Natural killer cell (primary cell): ENCODE measurements around the gene IMPG2. TPM values are rescaled to one million over a fixed set of nuclear protein-coding genes. Genes with fewer than 3 reads are reported as not detected.

ENCODE experiments used
- ATAC-seq, 3 donors: fragments of 150-1000 bp in 2 of 3; fragments of 200-7000 bp in 1 of 3; cut with Tn5 transposase; 1 replicate in 1 of 3; 2 replicates in 2 of 3; pipeline ENCODE4 v1.10.0; 2021; ENCODE audit warnings: mild to moderate bottlenecking in 2 of 3, moderate library complexity in 2 of 3
- DNase-seq, 2 donors: peaks; one replicate each; pipeline versions ENCODE4 v3.0.0 to v3.0.0-alpha.2; 2013 to 2021; ENCODE audit warnings: mixed read lengths in 1 of 2
- H3K27ac ChIP-seq: one replicate; pipeline ENCODE4 v1.5.1; 2013; ENCODE audit warnings: mild to moderate bottlenecking, low read length
- H3K27me3 ChIP-seq: one replicate; pipeline ENCODE4 v1.6.1; 2013; ENCODE audit warnings: low read length; ENCODE audit not compliant: control insufficient read depth, insufficient read depth
- H3K36me3 ChIP-seq: one replicate; pipeline ENCODE4 v1.6.1; 2013; ENCODE audit warnings: low read length; ENCODE audit not compliant: control insufficient read depth, insufficient read depth
- H3K4me1 ChIP-seq: one replicate; pipeline ENCODE4 v1.6.1; 2013; ENCODE audit warnings: low read length; ENCODE audit not compliant: control insufficient read depth, insufficient read depth
- H3K4me3 ChIP-seq: one replicate; pipeline ENCODE4 v1.5.1; 2013; ENCODE audit warnings: low read length
- H3K9me3 ChIP-seq: one replicate; pipeline ENCODE4 v1.6.1; 2013; ENCODE audit warnings: low read length; ENCODE audit not compliant: control insufficient read depth, insufficient read depth
- H3K27ac Mint-ChIP-seq, 2 donors: one replicate each; pipeline ENCODE4 v1.8.0; 2022; ENCODE audit warnings: mild to moderate bottlenecking in 2 of 2, mixed read lengths in 2 of 2, moderate library complexity in 1 of 2
- H3K27me3 Mint-ChIP-seq, 2 donors: one replicate each; pipeline ENCODE4 v1.8.0; 2022; ENCODE audit warnings: low read depth in 2 of 2, mixed read lengths in 2 of 2
- H3K36me3 Mint-ChIP-seq: one replicate; pipeline ENCODE4 v1.8.0; 2022; ENCODE audit warnings: mixed read lengths
- H3K4me1 Mint-ChIP-seq, 2 donors: one replicate each; pipeline ENCODE4 v1.8.0; 2022; ENCODE audit warnings: mixed read lengths in 2 of 2
- H3K4me3 Mint-ChIP-seq: one replicate; pipeline ENCODE4 v1.8.0; 2022; ENCODE audit warnings: mild to moderate bottlenecking, moderate library complexity, mixed read lengths
- H3K9me3 Mint-ChIP-seq, 2 donors: one replicate each; pipeline ENCODE4 v1.8.0; 2022; ENCODE audit warnings: mixed read lengths in 2 of 2
- WGBS: methylation state at CpG from one replicate; pipeline ENCODE4 v1.1.7; 2013; ENCODE audit warnings: missing lambda C conversion rate; ENCODE audit not compliant: insufficient coverage; 5-methylcytosine and 5-hydroxymethylcytosine counted together
- intact Hi-C: fragments of 100-400 bp; cut with micrococcal nuclease; formaldehyde crosslinking; loops from one replicate; pipeline ENCODE4 v1.14.2; 2022
- total RNA-seq, 4 donors: library from RNA; stranded (reverse); fragments of 120-200 nt in 1 of 4; gene quantifications; one replicate each; pipeline versions ENCODE4 v1.2.3 to v1.2.4, GENCODE V29; 2013 to 2022
- TF ChIP-seq, protein P1 (sequence below): fragments of 200-600 bp; IDR thresholded peaks from one replicate; pipeline ENCODE4 v1.8.0; 2022; ENCODE audit warnings: antibody characterized with exemption

The IMPG2 gene
- total RNA-seq, 3 donors from 2014 or later (not counting 1 experiment from before 2014, with no cell fraction given) = 0.52 to 0.73 (median 0.72) TPM

- no peaks in the 10 kb centered on the region for H3K27me3 ChIP-seq
- DNase-seq (no peak), ATAC-seq (no peak)
- H3K27ac Mint-ChIP-seq = no peak overlapping the region
- no peaks in the 10 kb centered on the region for H3K4me1 Mint-ChIP-seq
- no peak overlapping the region for H3K4me3 ChIP-seq
- H3K4me3 Mint-ChIP-seq = no peak overlapping the region
- intact Hi-C loops = no loop called here
- no peaks in the 10 kb centered on the region for H3K4me1 ChIP-seq
- no peaks in the 10 kb centered on the region for H3K9me3 ChIP-seq
- 85% methylated on average over 3 of the region's 4 CpGs for WGBS
- no peaks in the 10 kb centered on the region for H3K36me3 Mint-ChIP-seq
- H3K36me3 ChIP-seq = no peaks in the 10 kb centered on the region
- no peaks in the 10 kb centered on the region for H3K9me3 Mint-ChIP-seq
- H3K27ac ChIP-seq = no peak overlapping the region
- H3K27me3 Mint-ChIP-seq = no peaks in the 10 kb centered on the region
- TF ChIP-seq, protein P1, sequence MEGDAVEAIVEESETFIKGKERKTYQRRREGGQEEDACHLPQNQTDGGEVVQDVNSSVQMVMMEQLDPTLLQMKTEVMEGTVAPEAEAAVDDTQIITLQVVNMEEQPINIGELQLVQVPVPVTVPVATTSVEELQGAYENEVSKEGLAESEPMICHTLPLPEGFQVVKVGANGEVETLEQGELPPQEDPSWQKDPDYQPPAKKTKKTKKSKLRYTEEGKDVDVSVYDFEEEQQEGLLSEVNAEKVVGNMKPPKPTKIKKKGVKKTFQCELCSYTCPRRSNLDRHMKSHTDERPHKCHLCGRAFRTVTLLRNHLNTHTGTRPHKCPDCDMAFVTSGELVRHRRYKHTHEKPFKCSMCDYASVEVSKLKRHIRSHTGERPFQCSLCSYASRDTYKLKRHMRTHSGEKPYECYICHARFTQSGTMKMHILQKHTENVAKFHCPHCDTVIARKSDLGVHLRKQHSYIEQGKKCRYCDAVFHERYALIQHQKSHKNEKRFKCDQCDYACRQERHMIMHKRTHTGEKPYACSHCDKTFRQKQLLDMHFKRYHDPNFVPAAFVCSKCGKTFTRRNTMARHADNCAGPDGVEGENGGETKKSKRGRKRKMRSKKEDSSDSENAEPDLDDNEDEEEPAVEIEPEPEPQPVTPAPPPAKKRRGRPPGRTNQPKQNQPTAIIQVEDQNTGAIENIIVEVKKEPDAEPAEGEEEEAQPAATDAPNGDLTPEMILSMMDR = no peak
Observed at GRCh38 chr3:101259485-101260341, 60.7 kb downstream of the IMPG2 start.

GRCh38 chr3:101256511-101256910, 63.9 kb downstream of the IMPG2 start:
- WGBS = 97% methylated on average over 3 of the region's 3 CpGs
- Histone ChIP-seq H3K36me3 (no peaks in the 10 kb centered on the region), H3K4me1 (no peaks in the 10 kb centered on the region), H3K4me3 (no peak overlapping the region), H3K9me3 (no peaks in the 10 kb centered on the region), H3K27ac (no peak overlapping the region), H3K27me3 (no peaks in the 10 kb centered on the region)
- ATAC-seq = no peak
- Mint-ChIP-seq H3K4me3 (no peak overlapping the region), H3K36me3 (no peaks in the 10 kb centered on the region), H3K27me3 (no peaks in the 10 kb centered on the region), H3K9me3 (no peaks in the 10 kb centered on the region), H3K27ac (no peak overlapping the region), H3K4me1 (no peaks in the 10 kb centered on the region)
- no peak for DNase-seq
- TF ChIP-seq, protein P1 = no peak
- intact Hi-C loops = no loop called here

DNA sequence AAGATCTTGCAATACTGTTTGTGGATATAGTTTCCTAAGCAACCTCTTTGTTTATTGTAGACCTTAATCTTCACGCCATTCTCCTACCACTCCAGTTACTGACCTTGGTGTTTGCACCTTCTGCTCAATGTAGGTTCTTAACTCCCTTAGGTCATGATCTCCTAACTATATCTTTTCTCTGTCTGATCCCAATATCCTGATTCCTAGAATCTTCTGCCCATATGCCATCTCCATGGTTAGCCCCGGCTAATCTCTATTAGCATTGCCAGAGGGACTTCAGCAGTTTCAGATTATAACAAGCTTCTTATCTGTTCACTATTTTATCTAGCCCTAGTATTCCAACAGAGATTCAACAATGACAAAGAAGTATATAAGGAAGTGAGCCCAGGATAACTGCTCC, 64.9 kb downstream of the IMPG2 start:
- no peak overlapping the region for H3K27ac Mint-ChIP-seq
- Histone ChIP-seq H3K4me3 (no peak overlapping the region), H3K36me3 (no peaks in the 10 kb centered on the region), H3K27ac (no peak overlapping the region), H3K4me1 (no peaks in the 10 kb centered on the region), H3K27me3 (no peaks in the 10 kb centered on the region), H3K9me3 (no peaks in the 10 kb centered on the region)
- no peaks in the 10 kb centered on the region for H3K9me3 Mint-ChIP-seq
- H3K36me3 Mint-ChIP-seq = no peaks in the 10 kb centered on the region
- no peaks in the 10 kb centered on the region for H3K27me3 Mint-ChIP-seq
- ATAC-seq (no peak), DNase-seq (no peak)
- H3K4me1 Mint-ChIP-seq = no peaks in the 10 kb centered on the region
- 95% methylated on average over 2 of the region's 2 CpGs for WGBS
- intact Hi-C loops = no loop called here
- TF ChIP-seq, protein P1 = no peak
- H3K4me3 Mint-ChIP-seq = no peak overlapping the region

GRCh38 chr3:101253396-101253795, 67.0 kb downstream of the IMPG2 start:
- Mint-ChIP-seq H3K27me3 (no peaks in the 10 kb centered on the region), H3K9me3 (no peaks in the 10 kb centered on the region), H3K4me1 (no peaks in the 10 kb centered on the region), H3K27ac (no peak overlapping the region), H3K36me3 (no peaks in the 10 kb centered on the region), H3K4me3 (no peak overlapping the region)
- TF ChIP-seq, protein P1 = no peak
- Histone ChIP-seq H3K27ac (no peak overlapping the region), H3K9me3 (no peaks in the 10 kb centered on the region), H3K4me3 (no peak overlapping the region), H3K27me3 (no peaks in the 10 kb centered on the region), H3K36me3 (no peaks in the 10 kb centered on the region), H3K4me1 (no peaks in the 10 kb centered on the region)
- WGBS = 100% methylated on average over 3 of the region's 3 CpGs
- no peak for ATAC-seq
- DNase-seq = no peak
- intact Hi-C loops = no loop called here
